ENCODE data around the gene CLTCL1. TPM values are rescaled to one million over a fixed set of nuclear protein-coding genes. Genes with fewer than 3 reads are reported as not detected.

CLTCL1 gene
- total RNA-seq, 4 donors from 2014 or later, result 3.8 to 8.6 (median 5.6) TPM

DNA sequence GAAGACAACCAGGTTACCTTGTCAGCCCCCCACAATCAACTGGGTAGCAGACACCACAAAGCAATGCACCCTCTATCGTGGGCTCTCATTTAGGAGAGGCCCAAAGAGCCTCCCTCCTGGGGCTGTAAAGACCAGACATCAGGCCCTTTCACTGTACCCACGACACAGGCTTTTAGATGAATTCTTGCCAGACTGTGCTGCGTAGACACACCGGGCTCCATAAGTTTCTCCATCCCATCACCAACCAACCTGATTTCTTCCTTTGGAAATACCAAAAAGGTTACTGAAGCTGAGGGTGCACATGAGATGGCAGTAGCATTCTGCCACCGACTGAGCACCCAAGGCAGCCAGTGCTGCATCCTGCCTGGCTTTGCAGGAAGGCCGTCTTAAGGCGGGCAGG is 66.5 kb downstream of the CLTCL1 start:
- WGBS, 2 donors (ENCODE audit: low coverage in 1 of 2), result 96% methylated on average over 7 of the region's 7 CpGs; no CpG with 5 or more reads in 1 of the 2 donors
- Histone ChIP-seq H3K4me1 (no peaks in the 10 kb centered on the region), H3K27ac (no peak overlapping the region), H3K27me3 (no peaks in the 10 kb centered on the region), H3K4me3 (no peak overlapping the region), H3K9me3 (no peaks in the 10 kb centered on the region), H3K36me3 (no peaks in the 10 kb centered on the region)
- no peak for TF ChIP-seq POLR2A (IDR thresholded peaks at IDR 0.05)
- TF ChIP-seq EP300 (IDR thresholded peaks at IDR 0.05; ENCODE audit: low read depth), result no peak
- TF ChIP-seq, protein P1, sequence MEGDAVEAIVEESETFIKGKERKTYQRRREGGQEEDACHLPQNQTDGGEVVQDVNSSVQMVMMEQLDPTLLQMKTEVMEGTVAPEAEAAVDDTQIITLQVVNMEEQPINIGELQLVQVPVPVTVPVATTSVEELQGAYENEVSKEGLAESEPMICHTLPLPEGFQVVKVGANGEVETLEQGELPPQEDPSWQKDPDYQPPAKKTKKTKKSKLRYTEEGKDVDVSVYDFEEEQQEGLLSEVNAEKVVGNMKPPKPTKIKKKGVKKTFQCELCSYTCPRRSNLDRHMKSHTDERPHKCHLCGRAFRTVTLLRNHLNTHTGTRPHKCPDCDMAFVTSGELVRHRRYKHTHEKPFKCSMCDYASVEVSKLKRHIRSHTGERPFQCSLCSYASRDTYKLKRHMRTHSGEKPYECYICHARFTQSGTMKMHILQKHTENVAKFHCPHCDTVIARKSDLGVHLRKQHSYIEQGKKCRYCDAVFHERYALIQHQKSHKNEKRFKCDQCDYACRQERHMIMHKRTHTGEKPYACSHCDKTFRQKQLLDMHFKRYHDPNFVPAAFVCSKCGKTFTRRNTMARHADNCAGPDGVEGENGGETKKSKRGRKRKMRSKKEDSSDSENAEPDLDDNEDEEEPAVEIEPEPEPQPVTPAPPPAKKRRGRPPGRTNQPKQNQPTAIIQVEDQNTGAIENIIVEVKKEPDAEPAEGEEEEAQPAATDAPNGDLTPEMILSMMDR (IDR thresholded peaks at IDR 0.05), result no peak
- TF ChIP-seq POLR2AphosphoS5 (IDR thresholded peaks at IDR 0.05), result no peak
- in situ Hi-C loops (cut with MboI; ENCODE audit: low pct_ligation_motif_present in 1 of 4, low pct_unique_long_range_greater_than_20kb in 1 of 4, low sequenced_read_pairs in 3 of 4) (loop anchor here in 1 of 4 donors (25.0 kb wide), 1 partner anchor 412 kb away; no protein-coding TSS in a partner anchor), intact Hi-C loops (cut with DNase I; ENCODE audit: low total_unique reads) (no loop called here)
- DNase-seq, result no peak

GRCh38 chr22:19224557-19224956 is 67.0 kb downstream of the CLTCL1 start:
- Histone ChIP-seq H3K9me3 (no peaks in the 10 kb centered on the region), H3K4me3 (no peak overlapping the region), H3K4me1 (no peaks in the 10 kb centered on the region), H3K27me3 (no peaks in the 10 kb centered on the region), H3K36me3 (no peaks in the 10 kb centered on the region), H3K27ac (no peak overlapping the region)
- in situ Hi-C loops (cut with MboI; ENCODE audit: low pct_ligation_motif_present in 1 of 4, low pct_unique_long_range_greater_than_20kb in 1 of 4, low sequenced_read_pairs in 3 of 4), result loop anchor here in 1 of 4 donors (25.0 kb wide), 1 partner anchor 413 kb away; no protein-coding TSS in a partner anchor
- WGBS, 2 donors (ENCODE audit: low coverage in 1 of 2), result 88% methylated on average over 4 of the region's 5 CpGs; no CpG with 5 or more reads in 1 of the 2 donors
- TF ChIP-seq EP300 (IDR thresholded peaks at IDR 0.05; ENCODE audit: low read depth) (no peak), POLR2A (IDR thresholded peaks at IDR 0.05) (no peak), POLR2AphosphoS5 (IDR thresholded peaks at IDR 0.05) (no peak)
- TF ChIP-seq, protein P1 (IDR thresholded peaks at IDR 0.05), result no peak
- no peak for DNase-seq
- intact Hi-C loops (cut with DNase I; ENCODE audit: low total_unique reads), result no loop called here

- Histone ChIP-seq H3K36me3 (no peaks in the 10 kb centered on the region), H3K27ac (no peak overlapping the region), H3K9me3 (no peaks in the 10 kb centered on the region), H3K4me1 (no peaks in the 10 kb centered on the region), H3K4me3 (no peak overlapping the region), H3K27me3 (no peaks in the 10 kb centered on the region)
- intact Hi-C loops (cut with DNase I; ENCODE audit: low total_unique reads) (no loop called here), in situ Hi-C loops (cut with MboI; ENCODE audit: low pct_ligation_motif_present in 1 of 4, low pct_unique_long_range_greater_than_20kb in 1 of 4, low sequenced_read_pairs in 3 of 4) (loop anchor here in 1 of 4 donors (25.0 kb wide), 1 partner anchor 414 kb away; no protein-coding TSS in a partner anchor)
- no peak for DNase-seq
- 80% methylated on average over 6 of the region's 6 CpGs; no CpG with 5 or more reads in 1 of the 2 donors for WGBS, 2 donors (ENCODE audit: low coverage in 1 of 2)
- TF ChIP-seq EP300 (IDR thresholded peaks at IDR 0.05; ENCODE audit: low read depth) (no peak), POLR2A (IDR thresholded peaks at IDR 0.05) (no peak)
- TF ChIP-seq, protein P1 (IDR thresholded peaks at IDR 0.05), result no peak
Observed at GRCh38 chr22:19223617-19224016, 67.9 kb downstream of the CLTCL1 start.

DNA sequence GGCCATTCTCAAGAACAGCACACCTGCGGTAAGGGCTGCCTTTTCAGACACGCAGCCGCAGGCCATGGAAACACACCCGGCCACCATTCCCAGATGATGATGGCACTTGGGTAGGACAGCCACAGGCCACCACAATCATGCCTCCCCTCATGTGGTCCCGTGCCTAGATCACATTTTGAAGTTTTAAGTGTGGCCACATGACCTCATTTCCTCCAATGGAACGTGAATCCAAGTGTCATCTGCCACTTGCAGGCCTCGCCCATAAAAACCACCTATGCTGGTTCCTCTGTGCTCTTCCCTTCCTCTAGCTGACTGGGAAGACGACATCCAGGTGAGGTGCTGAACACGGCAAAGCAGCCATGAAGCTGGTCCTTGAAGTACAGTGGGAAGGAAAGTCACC is 68.4 kb downstream of the CLTCL1 start:
- intact Hi-C loops (cut with DNase I; ENCODE audit: low total_unique reads) (no loop called here), in situ Hi-C loops (cut with MboI; ENCODE audit: low pct_ligation_motif_present in 1 of 4, low pct_unique_long_range_greater_than_20kb in 1 of 4, low sequenced_read_pairs in 3 of 4) (loop anchor here in 1 of 4 donors (25.0 kb wide), 1 partner anchor 414 kb away; no protein-coding TSS in a partner anchor)
- Histone ChIP-seq H3K9me3 (no peaks in the 10 kb centered on the region), H3K27me3 (no peaks in the 10 kb centered on the region), H3K4me1 (peaks cover 0 to under 1% (median 0%) of the 10 kb centered on the region in 4 donors), H3K27ac (no peak overlapping the region), H3K36me3 (no peaks in the 10 kb centered on the region), H3K4me3 (no peak overlapping the region)
- WGBS, 2 donors (ENCODE audit: low coverage in 1 of 2), result 78 to 85% methylated on average over 3 to 9 of the region's 9 CpGs
- DNase-seq, result no peak
- TF ChIP-seq EP300 (IDR thresholded peaks at IDR 0.05; ENCODE audit: low read depth) (no peak), POLR2A (IDR thresholded peaks at IDR 0.05) (no peak), POLR2AphosphoS5 (IDR thresholded peaks at IDR 0.05) (no peak)
- TF ChIP-seq, protein P1 (IDR thresholded peaks at IDR 0.05), result no peak
